ENCODE measurements around the gene OR5B3. TPM values are rescaled to one million over a fixed set of nuclear protein-coding genes. Genes with fewer than 3 reads are reported as not detected.

OR5B3 gene
- total RNA-seq, 1 donor from 2014 or later: not detected

Other genes starting within 250 kb of the OR5B3 start
- gene OR9Q2, start 217.8 kb downstream of the OR5B3 start, total RNA-seq: under 0.01 TPM
- gene OR1S2, start 202.7 kb downstream of the OR5B3 start, total RNA-seq: not detected
- not detected for gene OR1S1, start 194.2 kb downstream of the OR5B3 start, total RNA-seq
- not detected for gene OR10Q1, start 178.0 kb downstream of the OR5B3 start, total RNA-seq
- gene OR10W1, start 138.6 kb downstream of the OR5B3 start, total RNA-seq: not detected
- not detected for gene OR5B17, start 47.8 kb downstream of the OR5B3 start, total RNA-seq
- not detected for gene OR5B2, start 21.2 kb upstream of the OR5B3 start, total RNA-seq
- gene OR5B12, start 35.4 kb upstream of the OR5B3 start, total RNA-seq: not detected
- not detected for gene OR5B21, start 101.2 kb upstream of the OR5B3 start, total RNA-seq
- 2.4 TPM for gene LPXN, start 169.0 kb upstream of the OR5B3 start, total RNA-seq
- 47.3 TPM for gene ZFP91, start 172.2 kb upstream of the OR5B3 start, total RNA-seq
- 1.2 TPM for gene CNTF, start 215.8 kb upstream of the OR5B3 start, total RNA-seq